HG03135 (cell line): ENCODE data around the gene PLS3.

Experiments used
- ATAC-seq: cut with Tn5 transposase; IDR thresholded peaks from one replicate; pipeline ENCODE4 v1.9.1; 2021; ENCODE audit warnings: mild to moderate bottlenecking, moderate library complexity; ENCODE audit not compliant: unreplicated experiment

PLS3 gene

DNA sequence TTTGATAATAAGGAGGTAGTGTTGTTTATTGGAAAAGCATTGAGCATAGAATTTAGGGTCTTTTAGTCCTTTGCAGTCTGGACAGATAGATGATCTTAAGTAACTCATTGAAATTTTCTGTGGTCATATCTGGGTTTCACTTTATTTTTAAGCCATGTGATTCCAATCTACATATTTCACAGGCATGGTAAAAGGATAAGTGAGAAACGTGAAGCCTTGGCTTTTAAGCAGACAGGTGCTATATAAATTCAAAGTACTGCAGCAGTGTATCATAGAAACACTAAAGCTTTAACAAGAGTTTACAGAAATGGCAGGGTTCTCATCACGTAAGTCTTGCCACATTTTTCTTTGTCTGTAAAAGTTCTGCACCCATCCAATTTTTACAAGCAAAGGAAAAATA is 4.9 kb downstream of the PLS3 start:
- ATAC-seq: no peak

DNA sequence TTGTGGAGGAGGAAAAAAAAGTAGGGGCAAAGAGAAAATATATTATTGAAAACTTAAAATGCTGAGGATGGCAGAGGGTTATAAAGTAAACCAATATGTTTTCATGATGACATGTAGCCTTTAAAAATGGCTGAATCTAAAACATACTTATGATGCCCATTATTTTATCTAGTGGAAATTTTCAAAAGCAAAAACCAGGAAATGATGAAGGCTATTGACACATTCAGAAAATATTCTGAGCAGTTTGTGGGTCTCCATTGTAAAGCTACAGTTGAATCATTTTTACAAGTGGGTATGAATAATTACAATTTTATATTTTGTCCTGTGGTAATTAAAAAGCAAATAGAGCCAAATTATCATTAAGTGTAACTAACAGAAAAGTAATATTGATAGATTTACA is 10.7 kb downstream of the PLS3 start:
- no peak for ATAC-seq

DNA sequence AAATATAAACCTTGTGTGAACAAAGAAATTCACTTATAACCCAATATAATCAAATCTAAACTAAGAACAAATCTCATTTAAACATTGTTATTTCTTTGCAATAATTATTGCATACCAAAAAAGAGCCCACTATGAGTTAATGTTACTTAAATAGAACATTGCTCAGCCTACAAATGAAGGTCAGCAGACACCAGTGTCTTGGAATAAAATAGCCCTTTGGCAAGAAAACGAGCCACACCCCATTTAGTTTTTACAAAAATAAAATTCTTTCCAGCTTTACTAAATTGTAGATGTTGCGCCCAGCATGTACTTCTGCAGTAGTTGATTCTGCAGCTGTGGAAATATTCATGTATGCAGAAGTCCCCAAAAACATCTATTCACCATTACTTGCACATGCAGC is 12.2 kb downstream of the PLS3 start:
- ATAC-seq: no peak

DNA sequence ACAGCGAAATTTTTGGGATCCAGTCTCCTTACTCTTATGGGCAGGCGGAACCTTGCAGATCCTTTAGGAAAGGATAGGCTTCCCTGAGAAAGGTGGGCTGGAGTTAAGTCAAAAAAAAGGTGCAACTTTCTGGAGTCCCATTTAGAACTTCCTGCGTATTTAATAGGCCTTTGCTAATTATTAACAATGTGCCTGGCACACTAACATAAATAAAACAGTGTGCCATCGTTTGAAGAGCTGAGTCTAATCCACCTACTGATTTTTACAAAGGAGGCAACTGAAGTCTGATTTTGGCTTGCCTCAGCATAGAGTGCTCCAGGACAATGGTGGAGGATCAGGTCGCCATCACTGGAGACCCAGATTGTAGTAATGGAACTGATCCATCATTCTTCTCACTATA is 15.7 kb downstream of the PLS3 start:
- no peak for ATAC-seq

DNA sequence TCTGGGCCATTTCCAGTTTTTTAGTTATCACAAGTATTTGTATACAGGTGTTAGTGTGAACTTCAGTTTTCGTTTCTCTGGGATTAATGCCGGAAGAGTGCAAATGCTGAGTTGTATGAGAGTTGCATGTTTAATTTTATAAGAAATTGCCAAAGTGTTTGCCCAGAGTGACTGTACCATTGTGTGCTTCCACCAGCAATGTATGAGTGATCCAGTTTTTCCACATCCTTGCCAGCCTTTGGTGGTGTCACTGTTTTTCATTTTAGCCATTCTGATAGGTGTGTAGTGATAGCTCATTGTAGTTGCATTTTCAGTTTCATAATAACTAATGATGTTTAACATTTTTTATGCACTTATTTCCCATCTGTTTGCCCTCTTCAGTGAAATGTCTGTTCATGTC is 18.4 kb downstream of the PLS3 start:
- ATAC-seq: no peak

DNA sequence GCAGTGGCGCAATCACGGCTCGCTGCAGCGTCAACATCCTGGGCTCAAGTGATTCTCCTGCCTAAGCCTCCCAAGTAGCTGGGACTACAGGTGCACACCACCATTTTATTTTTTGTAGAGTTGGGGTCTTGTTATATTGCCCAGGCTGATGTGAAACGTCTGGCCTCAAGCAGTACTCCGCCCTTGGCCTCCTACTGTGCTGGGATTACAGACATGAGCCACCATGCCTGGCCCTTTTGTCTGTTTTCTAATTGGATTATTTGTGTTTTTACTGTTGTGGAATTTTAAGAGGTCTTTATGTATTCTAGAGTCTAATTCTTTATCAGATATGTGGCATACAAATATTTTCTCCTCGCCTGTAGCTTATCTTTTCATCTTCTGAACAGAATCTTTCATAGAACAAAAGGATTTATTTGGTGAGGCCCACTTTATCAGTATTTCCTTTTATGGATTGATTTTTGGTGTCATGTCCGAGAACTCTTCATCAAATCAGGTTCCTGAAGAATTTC is 18.9 kb downstream of the PLS3 start:
- no peak for ATAC-seq

DNA sequence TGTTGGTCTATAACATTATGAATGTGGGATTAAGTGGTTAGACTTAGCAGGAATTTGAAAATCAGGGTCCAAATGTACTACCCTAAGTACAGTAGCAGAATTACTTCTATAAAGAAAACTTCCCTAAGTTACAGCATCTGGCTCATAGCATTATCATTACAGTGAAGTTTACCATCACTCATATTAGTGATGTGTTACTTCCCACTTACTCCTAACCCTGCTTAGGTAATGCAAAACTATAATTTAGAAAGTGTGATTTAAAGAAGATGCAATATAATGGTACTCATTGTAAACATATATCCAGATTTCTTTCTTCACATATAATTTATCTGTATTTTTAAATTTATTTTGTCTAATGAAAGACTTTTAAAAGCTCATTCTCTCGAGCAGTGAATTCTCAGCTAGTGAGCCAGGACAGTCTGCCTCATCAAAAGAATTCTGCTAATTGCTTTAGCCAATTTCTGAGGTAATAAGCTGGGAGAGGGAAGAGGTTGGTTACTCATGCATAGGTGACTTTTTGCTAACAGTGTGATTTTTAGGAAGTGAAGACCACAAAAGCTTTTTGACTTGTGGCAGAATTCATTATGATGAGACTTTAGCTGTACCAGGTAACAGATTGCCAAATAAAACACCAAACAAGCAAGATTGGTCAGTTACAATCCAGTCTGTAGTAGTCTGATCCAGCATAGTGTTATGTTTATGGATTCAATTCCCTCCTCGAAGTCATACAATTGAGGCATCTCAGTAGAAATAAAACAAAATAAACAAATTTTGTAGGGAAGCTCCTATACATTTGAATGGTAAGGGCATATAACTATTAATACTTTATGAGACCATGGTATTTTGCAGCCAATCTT is 21.0 kb downstream of the PLS3 start:
- ATAC-seq: no peak

DNA sequence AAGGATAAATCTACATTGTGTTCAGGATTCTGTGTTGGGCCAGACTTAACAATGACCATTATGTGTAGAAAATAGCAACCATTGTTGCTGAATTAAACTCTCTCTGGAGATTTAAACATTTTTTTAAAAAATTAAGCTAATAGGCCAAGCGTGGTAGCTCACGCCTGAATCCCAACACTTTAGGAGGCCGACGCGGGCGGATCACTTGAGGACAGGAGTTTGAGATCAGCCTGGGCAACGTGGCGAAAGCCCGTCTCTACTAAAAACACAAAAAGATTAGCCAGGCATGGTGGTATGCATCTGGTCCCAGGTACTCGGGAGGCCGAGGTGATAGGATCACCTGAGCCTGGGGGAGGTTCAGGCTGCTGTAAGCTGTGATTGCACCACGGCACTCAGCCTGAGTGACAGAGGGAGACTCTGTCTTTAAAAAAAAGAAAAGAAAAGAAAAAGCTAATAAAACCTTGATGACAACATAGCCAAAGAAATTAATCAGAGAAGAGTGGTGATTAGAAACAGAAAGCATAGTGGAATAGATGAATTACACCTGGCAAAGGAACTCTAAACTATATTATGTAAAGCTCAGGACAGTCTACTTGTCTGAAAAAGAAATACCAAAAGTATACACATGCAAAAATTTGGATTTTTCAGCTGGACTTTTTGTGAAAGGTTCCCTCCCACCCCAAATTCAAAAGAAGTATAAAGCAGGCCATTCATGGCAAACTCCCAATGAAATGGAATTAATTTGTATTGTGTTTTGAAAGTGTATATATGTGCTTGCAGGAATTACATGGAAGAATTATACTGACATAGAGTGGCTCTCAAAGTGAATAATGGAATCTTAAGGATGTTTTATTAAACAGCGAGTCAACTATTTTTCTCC is 21.9 kb downstream of the PLS3 start:
- no peak for ATAC-seq

DNA sequence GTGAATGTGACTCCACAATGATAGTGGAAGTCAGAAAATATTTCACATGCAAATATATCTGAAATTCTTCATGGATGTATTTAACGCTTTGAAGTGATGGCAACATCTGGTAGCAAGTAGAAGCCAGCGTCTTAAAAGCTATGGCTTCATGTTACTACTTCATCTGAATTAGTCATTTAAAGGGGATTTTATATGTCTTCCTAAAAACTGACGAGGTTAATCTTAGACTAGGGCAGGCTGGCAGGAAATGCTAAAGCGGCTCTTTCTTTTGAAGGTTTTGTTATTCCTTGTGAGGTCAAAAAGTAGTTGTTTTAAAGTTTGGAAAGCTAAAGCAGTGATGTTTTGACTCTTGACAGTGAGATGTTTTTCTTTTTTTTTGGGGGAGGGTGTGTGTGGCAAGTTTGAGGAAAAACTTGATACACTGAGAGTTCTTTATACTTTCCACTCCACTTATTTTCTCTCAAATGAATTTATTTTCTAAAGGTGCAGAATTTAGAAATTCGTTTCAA is 22.6 kb downstream of the PLS3 start:
- ATAC-seq: no peak

DNA sequence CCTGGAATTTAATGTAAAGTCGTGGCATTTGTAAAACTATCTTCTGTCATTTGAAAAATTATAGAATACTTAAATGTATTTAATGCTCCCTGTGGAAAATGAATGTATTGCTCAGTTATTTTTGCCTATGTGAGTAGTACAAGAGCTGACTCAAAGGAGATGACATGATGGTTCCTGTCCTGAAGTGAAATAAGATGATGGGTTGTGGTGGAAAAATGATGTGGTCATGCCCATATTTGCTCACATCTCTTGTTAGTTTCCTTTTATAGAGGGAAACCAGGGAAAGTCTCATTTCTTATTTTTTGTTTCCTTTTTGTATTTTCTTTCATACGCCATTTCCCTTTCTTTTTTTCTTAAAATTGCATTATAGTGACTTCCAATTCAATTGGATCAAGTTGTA is 23.7 kb downstream of the PLS3 start:
- ATAC-seq: no peak

DNA sequence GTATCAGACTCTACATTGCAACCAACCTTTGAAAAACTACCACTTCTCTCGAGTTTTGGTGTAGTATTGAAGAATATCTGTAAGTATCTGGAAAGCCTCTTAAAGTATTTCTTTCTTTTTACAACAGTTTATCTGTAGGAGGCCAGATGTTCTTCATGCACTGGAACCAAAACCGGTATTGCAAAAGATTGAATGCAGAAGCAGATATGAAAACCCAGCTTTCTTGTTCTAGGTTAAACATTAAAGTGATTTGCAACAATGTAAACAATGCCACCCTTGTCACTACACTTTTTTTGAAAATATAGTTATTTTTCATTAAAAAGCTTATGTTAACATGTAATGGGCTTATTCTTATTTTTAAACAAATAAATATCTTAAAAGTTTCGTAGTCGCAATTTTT is 27.2 kb downstream of the PLS3 start:
- no peak for ATAC-seq

DNA sequence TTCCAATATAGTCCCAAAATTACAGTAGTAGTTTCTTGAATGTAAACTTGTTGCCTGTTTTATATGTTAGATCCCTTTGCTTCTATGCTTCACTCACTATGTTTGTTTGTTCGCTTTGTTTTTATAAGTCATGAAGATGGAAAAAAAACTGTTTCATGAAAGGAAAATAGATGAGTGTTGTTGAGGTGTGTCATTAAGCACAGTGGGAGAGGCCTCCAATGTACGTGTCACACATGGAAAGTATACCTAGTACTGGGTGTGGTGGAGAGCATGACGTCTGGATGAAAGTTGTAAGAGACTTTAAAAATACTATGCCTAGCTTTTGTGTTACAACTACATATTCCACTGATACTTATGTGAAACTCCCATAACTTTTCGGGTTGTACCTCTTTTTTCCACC is 28.4 kb downstream of the PLS3 start:
- ATAC-seq: no peak

DNA sequence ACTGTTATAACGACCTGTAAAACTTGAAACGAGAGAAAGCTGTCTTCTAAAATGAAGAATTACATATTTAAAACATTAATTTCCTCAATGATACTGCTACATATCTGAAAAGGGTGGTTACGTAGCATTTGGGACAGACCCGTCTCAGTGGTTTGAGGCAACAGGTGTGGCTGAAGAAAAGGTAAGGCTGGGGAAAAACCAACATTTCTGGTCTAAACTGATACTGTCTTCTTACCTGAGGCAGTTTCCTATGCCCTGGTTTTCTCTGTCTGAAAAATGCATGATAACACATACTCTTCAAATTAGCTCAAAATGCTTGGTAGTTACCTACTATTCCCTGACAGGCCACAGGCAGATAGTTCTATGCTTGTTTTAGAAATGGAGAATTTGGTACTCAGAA is 30.4 kb downstream of the PLS3 start:
- no peak for ATAC-seq

DNA sequence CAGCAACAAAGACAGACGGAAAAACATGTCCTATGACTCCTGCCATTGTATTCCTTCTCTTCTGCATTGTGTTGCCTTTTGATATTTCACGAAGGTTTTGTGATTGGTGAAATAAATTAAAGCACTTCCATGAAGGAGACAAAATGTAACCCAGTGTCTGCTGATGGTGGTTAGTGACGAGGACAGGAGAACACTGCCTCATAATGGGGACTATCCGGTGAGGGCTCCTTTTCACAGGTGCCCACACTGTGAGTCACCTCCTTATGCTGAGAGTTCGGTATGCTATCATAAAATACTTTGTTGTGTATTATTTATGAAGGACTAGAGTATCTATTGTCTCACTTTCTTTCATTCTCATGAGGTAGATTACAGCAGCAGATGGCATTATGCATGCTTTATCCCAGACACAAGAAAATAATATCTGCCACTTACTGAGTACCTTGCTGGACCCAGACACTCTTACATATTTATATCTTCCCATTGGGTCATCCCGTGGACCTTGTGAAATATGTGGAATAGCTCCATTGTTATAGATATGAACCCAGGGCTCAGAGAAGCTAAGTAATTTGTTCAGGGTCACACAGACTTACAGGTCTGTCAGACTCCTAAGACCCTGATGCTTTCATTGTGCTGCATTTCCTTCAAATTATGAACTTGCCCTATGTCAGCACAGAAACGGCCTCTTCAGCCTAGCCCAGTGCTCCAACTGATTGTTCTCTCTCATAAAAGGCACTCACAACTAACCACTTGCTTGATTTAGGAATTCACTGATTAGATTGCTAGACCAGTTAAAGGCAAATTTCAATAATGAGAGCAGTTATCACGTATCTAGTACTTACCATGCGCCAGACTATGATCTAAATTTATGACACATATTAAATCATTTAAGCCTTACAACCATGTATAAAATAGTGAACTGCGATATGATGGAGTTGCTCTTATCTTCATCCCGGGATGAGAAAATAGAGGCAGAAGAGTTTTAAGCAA is 31.2 kb downstream of the PLS3 start:
- no peak for ATAC-seq

DNA sequence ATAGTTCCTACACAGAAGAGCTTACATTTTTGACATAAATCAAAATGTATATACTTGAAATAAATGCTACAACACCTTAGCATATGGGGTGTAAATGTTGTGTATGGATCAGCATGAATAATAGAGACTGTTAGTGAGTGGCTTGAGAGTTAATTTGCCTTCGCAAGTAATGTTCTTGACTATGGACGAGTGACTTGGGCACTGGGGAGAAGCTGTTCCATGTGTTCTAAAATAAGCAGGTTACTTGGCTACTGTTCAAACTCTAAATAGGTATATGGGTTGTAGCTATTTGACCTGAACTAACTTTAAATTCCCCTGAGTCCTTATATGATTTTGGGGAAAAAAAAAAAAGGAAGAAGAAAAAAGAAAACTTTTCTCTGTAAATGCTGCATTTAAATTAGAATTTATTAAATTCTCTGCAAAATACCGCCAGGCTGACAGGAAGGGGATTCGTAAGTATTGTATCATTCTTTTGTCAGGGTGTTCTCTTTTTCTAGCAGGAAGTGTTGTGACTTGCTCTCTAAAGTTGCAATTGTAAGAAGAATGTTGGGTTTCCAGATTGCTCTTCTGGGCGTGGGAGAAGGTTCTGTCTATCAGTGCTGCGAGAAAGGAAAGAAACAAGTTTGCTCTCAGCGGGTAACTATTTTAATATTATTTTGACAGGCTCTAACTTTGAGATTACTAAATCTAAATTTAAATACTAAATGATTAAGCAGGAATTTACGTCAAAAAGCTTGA is 32.2 kb downstream of the PLS3 start:
- ATAC-seq: no peak

DNA sequence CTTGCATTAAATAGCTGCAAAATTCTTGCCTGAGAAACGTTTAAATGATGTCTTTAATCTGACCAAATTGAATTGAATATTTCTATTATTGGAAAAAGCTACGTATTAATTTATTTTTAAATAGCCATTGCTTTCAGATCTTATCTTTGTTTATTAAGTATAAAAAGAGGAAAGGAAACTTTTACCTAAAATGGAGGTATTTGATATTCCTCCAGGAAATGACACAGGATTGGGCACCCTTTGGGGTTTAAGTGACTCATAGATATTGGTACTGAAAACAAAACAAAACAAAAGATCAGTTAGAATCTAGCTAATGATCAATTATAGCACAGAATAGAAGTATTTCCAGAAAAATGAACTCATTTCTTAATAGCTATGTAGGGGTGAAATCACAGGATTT is 34.1 kb downstream of the PLS3 start:
- no peak for ATAC-seq

DNA sequence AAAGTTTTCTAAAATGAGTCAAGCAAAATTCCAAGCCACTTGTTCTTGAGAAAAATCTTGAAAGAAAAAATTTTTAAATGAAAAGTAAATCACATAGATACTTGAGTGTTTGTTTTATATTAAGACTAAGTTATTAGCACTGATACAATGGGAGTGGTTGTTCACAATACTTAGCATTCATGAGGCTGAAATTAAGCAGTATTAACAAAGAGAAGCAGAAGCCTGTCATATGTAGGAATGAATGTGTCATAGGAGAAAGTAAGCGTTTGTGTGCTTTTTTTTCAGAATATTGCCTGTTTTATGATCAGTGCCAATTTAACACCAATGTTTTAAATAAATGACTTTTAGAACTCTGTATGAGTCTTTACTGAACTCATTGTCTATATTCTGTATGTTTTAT is 37.6 kb downstream of the PLS3 start:
- ATAC-seq: no peak

DNA sequence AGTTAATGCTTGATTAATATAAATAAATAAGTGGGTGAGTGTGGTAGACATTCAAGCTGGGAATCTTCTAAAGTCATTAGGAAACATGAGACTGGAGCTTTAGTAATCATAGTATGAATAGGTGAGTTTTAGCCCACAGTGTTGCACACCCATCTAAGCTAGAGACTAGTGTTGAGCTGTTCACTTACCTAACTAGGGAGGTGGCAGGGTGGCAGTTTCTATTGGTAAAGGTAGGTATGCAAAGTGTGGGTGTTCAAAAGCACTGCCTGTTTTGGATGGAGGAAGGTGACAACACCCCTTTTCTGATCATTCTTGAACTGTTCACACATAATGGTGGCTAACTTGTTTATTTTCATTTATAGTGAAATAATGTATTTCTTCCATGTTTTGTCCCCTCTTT is 41.3 kb downstream of the PLS3 start:
- no peak for ATAC-seq

DNA sequence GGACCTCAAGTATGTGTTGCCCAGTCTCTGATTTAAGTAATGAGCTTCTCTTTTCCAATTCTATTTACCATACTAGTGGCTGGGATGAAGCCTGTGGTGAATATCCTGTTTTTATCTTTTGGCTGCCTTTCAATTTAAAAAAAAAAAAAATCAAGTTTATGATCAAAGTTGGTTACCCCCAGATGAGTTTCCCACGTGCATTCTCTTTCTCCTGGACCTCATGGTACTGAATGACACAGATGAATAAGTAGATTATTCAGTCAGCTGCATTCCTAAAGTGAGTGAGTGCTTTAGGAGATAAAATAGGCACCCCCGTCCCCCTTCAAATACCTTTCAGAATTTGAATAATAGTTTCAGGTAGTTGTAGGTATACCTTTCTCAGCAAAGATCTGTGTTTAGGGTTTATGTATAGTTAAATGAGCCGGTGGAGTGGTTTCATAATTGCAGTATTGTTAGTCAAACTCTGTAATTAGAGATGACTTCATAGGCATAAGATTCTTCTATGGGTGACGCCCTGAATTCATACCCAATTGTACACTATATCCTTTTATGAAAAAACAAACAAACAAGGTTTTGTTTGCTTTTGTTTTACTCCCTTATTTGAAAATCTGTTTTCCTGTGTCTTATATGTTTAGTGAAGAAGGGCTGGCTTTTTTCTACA is 41.9 kb downstream of the PLS3 start:
- no peak for ATAC-seq
